ENCODE results near the gene DSCAM.

- TF ChIP-seq, protein P1, sequence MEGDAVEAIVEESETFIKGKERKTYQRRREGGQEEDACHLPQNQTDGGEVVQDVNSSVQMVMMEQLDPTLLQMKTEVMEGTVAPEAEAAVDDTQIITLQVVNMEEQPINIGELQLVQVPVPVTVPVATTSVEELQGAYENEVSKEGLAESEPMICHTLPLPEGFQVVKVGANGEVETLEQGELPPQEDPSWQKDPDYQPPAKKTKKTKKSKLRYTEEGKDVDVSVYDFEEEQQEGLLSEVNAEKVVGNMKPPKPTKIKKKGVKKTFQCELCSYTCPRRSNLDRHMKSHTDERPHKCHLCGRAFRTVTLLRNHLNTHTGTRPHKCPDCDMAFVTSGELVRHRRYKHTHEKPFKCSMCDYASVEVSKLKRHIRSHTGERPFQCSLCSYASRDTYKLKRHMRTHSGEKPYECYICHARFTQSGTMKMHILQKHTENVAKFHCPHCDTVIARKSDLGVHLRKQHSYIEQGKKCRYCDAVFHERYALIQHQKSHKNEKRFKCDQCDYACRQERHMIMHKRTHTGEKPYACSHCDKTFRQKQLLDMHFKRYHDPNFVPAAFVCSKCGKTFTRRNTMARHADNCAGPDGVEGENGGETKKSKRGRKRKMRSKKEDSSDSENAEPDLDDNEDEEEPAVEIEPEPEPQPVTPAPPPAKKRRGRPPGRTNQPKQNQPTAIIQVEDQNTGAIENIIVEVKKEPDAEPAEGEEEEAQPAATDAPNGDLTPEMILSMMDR (IDR thresholded peaks at IDR 0.05) = no peak
- TF ChIP-seq POLR2A (IDR thresholded peaks at IDR 0.05) = no peak
Observed at GRCh38 chr21:40605094-40605493, 241.9 kb downstream of the DSCAM start.
